Stimulated activated CD8-positive, alpha-beta memory T cell treated with anti-CD3 and anti-CD28 coated beads, Interleukin-12 subunit alpha, Interleukin-12 subunit beta, amount 100 ng/mL, for 1 hour (primary cell): ENCODE results near the gene SNED1.
A peak's percentile ranks its signal among the peaks of the same experiment; 100 is the strongest.

Source experiments
- DNase-seq: peaks from one replicate; pipeline ENCODE4 v3.0.0-alpha.2; 2020; ENCODE audit warnings: low read depth

Gene SNED1

GRCh38 chr2:241049739-241050623 lies 51.6 kb downstream of the SNED1 start:
- DNase-seq, result no peak

- no peak for DNase-seq
Observed at GRCh38 chr2:241050624-241051577, 52.5 kb downstream of the SNED1 start.

GRCh38 chr2:241051578-241052487 lies 53.4 kb downstream of the SNED1 start:
- DNase-seq, result no peak

DNA sequence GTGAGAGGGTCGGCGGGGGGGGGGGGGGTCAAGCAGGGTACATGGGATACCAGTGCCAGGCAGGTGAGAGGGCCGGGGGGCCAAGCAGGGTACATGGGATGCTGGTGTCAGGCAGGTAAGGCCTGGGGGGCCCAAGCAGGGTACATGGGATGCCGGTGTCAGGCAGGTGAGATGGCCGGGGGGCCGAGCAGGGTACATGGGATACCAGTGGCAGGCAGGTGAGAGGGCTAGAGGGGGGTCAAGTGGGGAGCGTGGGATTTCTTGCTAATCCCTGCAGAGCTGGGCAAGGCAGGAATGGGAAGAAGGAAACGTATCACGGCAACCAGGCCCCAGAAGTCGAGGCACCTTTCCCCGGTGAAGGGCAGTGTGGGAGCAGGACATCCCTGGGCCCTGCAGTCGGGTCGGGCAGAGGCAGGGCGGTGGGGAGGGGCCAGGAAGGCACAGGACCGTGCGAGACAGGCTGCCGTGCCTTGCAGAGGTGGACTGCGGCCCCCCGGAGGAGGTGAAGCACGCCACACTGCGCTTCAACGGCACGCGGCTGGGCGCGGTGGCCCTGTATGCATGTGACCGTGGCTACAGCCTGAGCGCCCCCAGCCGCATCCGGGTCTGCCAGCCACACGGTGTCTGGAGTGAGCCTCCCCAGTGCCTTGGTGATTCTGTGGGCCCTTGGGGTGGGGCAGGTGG lies 54.4 kb downstream of the SNED1 start:
- no peak for DNase-seq

DNA sequence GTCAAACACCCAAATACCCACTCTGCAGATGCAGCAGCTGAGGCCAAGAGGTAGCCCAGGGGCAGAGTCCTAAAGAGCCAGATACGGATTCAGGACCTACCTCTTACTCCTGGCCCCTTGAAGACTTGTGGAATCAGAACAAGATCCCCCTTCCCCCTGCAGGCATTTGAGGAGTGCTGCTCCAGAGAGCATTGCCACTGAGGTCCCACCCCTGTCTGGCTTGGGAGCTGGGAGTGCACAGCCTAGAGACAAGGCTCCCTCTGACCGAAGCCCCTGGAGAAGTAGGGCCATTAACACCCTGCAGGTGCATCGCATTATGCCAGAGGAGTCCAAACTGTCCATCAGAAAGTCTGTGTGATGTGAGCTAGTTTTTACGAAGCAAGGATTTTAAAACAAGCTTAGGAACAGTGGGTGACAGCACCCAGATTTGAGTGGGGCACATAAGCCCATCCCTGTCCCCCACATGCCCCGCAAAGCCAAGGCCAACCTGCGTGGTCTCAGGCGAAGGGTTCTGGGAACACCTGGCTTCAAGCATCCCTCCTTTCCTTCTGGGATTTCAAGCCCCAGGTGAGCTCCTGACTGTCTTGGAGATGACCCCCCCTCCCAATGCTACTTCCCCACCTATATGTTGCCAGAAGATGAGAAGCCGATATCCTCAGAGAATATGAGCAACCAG lies 55.3 kb downstream of the SNED1 start:
- DNase-seq, result no peak

GRCh38 chr2:241061275-241061674 lies 62.9 kb downstream of the SNED1 start:
- DNase-seq, result no peak

DNA sequence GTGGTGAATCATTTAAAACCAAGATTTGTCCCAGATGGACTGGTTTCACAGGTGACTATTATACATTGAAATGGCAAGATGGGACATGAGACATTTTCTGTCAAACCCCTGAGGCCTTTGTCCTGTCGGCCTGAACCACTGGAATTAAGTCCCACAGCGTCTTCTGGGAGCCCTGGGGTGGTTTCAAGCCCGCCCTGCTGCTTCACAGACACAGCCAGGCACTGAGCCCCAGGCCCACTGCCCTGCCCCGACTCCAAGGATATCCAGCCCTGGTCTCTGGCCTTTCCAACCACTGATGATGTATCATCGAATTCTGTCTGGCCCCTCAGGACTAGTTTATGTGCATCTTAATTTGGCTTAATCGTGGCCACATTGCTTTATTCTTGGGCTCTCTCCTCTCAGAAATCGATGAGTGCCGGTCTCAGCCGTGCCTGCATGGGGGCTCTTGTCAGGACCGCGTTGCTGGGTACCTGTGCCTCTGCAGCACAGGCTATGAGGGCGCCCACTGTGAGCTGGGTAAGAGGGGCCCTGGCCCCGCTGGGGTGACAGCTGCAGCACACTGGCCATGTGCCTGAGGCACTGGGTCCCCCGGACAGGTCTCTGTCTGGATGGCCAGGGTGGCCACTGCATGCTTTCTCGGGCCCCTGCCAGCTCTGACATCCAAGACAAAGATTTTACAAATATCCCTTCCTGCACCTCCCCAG lies 64.1 kb downstream of the SNED1 start:
- DNase-seq, result no peak

DNA sequence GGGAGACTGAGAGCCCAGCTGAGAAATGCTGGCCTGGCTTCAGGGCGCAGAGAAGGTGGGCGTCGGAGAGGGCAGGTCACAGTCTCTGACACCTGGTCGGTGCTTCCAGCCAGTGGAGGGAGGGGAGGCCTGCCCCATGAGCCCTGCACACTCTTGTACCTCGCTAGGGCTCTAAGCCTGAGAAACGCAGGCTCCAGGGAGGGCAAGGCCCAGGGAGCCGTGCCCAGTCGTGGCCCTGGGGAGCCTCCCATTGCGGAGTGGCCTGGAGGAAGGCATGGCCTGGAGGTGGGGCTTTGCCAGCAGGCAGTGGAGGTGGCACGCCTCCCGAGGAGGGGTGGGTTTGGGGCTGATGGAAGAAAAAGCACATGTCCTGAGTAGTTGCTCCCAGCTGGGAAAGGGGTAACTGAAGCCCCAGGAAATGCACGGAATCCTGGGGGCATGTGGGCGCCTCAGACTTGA lies 64.7 kb downstream of the SNED1 start:
- no peak for DNase-seq

DNA sequence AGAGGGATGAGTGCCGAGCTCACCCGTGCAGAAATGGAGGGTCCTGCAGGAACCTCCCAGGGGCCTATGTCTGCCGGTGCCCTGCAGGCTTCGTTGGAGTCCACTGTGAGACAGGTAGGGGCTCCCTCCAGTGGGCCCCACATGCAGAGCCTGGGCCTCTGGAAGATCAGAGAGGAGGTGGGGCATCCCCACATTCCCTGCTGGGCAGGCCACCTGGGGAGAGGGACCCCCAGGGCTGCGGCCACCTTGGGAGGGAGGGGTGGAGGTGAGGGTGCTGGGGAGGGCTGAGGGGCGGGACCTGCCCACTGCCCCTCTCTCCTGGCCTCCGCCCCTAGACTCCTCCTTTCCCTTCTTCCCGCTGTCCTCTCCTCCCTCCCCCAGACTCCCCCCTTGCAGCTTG lies 65.2 kb downstream of the SNED1 start:
- DNase-seq, result no peak

DNA sequence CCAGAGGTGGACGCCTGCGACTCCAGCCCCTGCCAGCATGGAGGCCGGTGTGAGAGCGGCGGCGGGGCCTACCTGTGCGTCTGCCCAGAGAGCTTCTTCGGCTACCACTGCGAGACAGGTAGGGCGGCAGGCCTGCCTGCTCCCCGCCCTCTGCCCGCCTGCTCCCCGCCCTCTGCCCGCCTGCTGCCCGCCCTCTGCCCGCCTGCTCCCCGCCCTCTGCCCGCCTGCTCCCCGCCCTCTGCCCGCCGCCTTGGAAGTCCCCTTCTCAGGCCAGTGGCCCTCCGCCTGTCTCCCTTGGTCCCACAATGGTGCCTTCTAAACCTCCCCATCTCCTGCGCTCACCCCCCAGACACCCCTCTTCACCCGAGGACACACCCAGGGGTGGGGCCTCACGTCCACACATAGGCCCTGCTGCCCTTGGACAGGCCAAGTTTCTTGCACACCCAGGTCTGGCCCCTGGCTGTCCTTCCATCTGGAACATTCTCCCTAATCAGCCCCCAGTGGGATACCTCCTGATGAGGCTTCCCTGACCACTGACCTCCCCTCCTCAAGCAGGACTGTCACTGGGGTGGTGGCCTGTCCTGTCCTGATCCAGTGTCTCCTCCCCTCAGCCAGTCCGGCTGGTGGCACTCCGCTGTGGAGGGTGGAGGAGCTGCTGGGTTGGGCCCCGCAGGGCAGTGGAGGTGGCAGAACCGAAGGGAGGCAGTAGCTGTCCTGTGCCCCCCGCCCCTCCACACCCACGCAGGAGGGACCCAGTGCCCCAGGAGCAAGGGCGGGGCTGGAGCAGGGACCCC lies 65.8 kb downstream of the SNED1 start:
- peak; percentile 9 for DNase-seq

- no peak for DNase-seq
Observed at GRCh38 chr2:241064802-241065354, 66.5 kb downstream of the SNED1 start.

DNA sequence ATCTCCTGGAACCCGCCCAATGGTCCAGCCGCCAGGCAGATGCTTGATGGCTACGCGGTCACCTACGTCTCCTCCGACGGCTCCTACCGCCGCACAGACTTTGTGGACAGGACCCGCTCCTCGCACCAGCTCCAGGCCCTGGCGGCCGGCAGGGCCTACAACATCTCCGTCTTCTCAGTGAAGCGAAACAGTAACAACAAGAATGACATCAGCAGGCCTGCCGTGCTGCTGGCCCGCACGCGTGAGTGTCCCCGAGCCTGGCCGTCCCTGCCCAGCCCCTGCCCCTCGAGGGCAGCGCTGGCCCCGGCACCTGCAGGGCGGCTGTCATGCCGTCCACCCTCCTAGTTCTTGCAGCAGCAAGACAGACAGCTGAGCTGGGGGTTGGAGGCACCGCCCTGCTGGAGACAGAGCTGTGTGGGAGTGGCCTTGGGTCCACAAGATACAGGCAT lies 67.0 kb downstream of the SNED1 start:
- DNase-seq, result no peak

DNA sequence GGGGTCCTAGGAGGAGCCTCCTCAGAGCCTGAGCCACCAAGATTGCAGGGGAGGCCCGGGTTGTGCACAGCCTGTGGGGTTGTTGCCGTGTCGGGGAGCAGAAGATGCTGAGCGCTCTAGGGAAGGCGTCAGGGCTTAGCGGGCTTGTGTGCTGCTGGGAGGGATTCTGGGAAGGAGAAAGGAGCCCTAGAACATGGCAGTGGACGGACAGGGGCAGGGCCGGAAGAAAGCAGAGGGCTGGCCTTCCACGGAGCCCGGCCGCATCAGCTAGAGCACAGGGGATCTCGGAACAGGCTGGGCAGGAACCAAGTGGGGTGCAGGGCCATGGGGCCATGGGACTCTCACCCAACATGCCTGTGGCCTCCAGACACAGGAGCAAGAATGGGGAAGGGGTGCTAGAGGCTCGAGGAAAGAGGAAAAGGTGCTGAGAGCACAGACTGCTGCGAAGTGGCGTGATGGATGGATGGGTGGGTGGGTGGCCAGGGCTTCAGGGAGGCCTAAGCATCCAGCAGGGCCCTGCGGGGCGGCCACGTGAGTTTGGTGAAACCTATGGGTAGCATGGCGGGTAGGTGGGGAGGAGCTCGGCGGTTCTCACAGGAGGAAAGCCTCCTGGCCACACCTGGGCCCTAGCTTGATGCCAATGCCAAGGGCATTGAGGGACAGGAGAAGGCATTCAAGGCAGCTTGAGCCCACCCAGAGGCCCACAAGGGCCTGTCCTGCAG lies 67.9 kb downstream of the SNED1 start:
- DNase-seq, result no peak

- DNase-seq, result no peak
Observed at GRCh38 chr2:241066893-241067341, 68.5 kb downstream of the SNED1 start.

- DNase-seq, result no peak
Observed at GRCh38 chr2:241067501-241068135, 69.2 kb downstream of the SNED1 start.

- no peak for DNase-seq
Observed at GRCh38 chr2:241068136-241068941, 69.9 kb downstream of the SNED1 start.
